Astrocyte (in vitro differentiated cells and primary cell): ENCODE data around the gene IFT88. TPM values are rescaled to one million over a fixed set of nuclear protein-coding genes. Genes with fewer than 3 reads are reported as not detected.

ENCODE experiments used
- DNase-seq: peaks from one replicate; pipeline ENCODE4 v3.0.0-alpha.2; 2010; ENCODE audit warnings: low read depth
- FAIRE-seq: peaks from 2 replicates; lab custom pipeline; 2011; peaks lifted over from hg19 to GRCh38; lab: Jason Lieb, UNC
- H2AFZ ChIP-seq: 2 replicates; pipeline ENCODE4 v1.6.0; 2012; ENCODE audit warnings: low read depth, low read length, inconsistent platforms
- H3K27ac ChIP-seq: 2 replicates; pipeline ENCODE4 v1.5.1; 2011; ENCODE audit warnings: low read depth, low read length, inconsistent platforms
- H3K27me3 ChIP-seq: 2 replicates; pipeline ENCODE4 v1.6.0; 2011; ENCODE audit warnings: low read length, inconsistent platforms; ENCODE audit not compliant: insufficient read depth
- H3K36me3 ChIP-seq: 2 replicates; pipeline ENCODE4 v1.5.1; 2011; ENCODE audit warnings: low read length, inconsistent platforms; ENCODE audit not compliant: insufficient read depth
- H3K4me1 ChIP-seq: 2 replicates; pipeline ENCODE4 v1.5.1; 2011; ENCODE audit warnings: low read length, inconsistent platforms; ENCODE audit not compliant: insufficient read depth
- H3K4me2 ChIP-seq: 2 replicates; pipeline ENCODE4 v1.6.0; 2012; ENCODE audit warnings: low read length, inconsistent platforms
- H3K4me3 ChIP-seq: 2 replicates; pipeline ENCODE4 v1.5.1; 2011; ENCODE audit warnings: low read depth, mild to moderate bottlenecking, low read length, inconsistent platforms; ENCODE audit not compliant: insufficient read depth
- H3K79me2 ChIP-seq: 2 replicates; pipeline ENCODE4 v1.6.0; 2012; ENCODE audit warnings: mild to moderate bottlenecking, low read length, inconsistent platforms; ENCODE audit not compliant: insufficient read depth
- H3K9ac ChIP-seq: 2 replicates; pipeline ENCODE4 v1.6.0; 2012; ENCODE audit warnings: mild to moderate bottlenecking, low read length, inconsistent platforms
- H3K9me3 ChIP-seq: 2 replicates; pipeline ENCODE4 v1.5.1; 2012; ENCODE audit warnings: low read depth, mild to moderate bottlenecking, low read length, inconsistent platforms; ENCODE audit not compliant: insufficient read depth
- H4K20me1 ChIP-seq: 2 replicates; pipeline ENCODE4 v1.6.0; 2012; ENCODE audit warnings: low read length, inconsistent platforms; ENCODE audit not compliant: insufficient read depth
- H3K27ac Mint-ChIP-seq: one replicate; pipeline ENCODE4 v1.8.0; 2021; ENCODE audit warnings: mild to moderate bottlenecking, mixed read lengths; ENCODE audit not compliant: unreplicated experiment
- H3K27me3 Mint-ChIP-seq: one replicate; pipeline ENCODE4 v1.8.0; 2021; ENCODE audit warnings: low read depth, mixed read lengths; ENCODE audit not compliant: unreplicated experiment
- H3K36me3 Mint-ChIP-seq: one replicate; pipeline ENCODE4 v1.8.0; 2021; ENCODE audit warnings: low read depth, mixed read lengths; ENCODE audit not compliant: unreplicated experiment
- H3K4me1 Mint-ChIP-seq: one replicate; pipeline ENCODE4 v1.8.0; 2021; ENCODE audit warnings: low read depth, mixed read lengths; ENCODE audit not compliant: unreplicated experiment
- H3K4me3 Mint-ChIP-seq: one replicate; pipeline ENCODE4 v1.8.0; 2021; ENCODE audit warnings: mild to moderate bottlenecking, moderate library complexity, mixed read lengths; ENCODE audit not compliant: unreplicated experiment
- H3K9me3 Mint-ChIP-seq: one replicate; pipeline ENCODE4 v1.8.0; 2021; ENCODE audit warnings: mild to moderate bottlenecking, mixed read lengths; ENCODE audit not compliant: unreplicated experiment
- EZH2 ChIP-seq: IDR thresholded peaks from 2 replicates; pipeline ENCODE4 v1.6.1; 2012; ENCODE audit warnings: mild to moderate bottlenecking, low read length, inconsistent platforms; ENCODE audit not compliant: insufficient read depth
- total RNA-seq: library from RNA; stranded (reverse); gene quantifications from 2 replicates; pipeline ENCODE4 v1.2.1, GENCODE V29; 2021
- TF ChIP-seq, protein P1 (sequence below): IDR thresholded peaks from 2 replicates; pipeline ENCODE4 v1.5.1; 2011; ENCODE audit warnings: low read depth, mild to moderate bottlenecking, inconsistent platforms, low read length, moderate library complexity; ENCODE audit not compliant: insufficient read depth

IFT88 gene
- total RNA-seq, 1 donor from 2014 or later, result 7.6 TPM

DNA sequence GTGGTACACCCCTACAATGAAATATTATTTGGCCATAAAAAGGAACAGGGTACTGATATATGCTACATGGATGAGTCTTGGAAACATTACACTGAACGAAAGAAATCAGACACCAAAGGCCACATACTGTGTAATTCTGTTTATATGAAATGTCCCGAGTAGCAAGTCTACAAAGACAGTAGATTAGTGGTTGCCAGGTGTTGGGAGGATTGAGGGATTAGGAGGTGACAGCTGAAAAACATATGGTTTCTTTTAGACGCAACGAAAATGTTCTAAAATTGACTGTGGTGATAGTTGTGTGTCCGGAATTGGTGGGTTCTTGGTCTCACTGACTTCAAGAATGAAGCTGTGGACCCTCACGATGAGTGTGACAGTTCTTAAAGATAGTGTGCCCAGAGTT lies 171.7 kb downstream of the IFT88 start:
- Mint-ChIP-seq H3K4me1 (no peaks in the 10 kb centered on the region), H3K4me3 (no peak overlapping the region), H3K36me3 (peaks cover 6% of the 10 kb centered on the region), H3K27ac (no peak overlapping the region), H3K27me3 (peaks cover 3% of the 10 kb centered on the region), H3K9me3 (peaks cover 8% of the 10 kb centered on the region)
- Histone ChIP-seq H3K4me3 (no peak overlapping the region), H3K36me3 (no peaks in the 10 kb centered on the region), H3K4me1 (no peaks in the 10 kb centered on the region), H4K20me1 (no peaks in the 10 kb centered on the region), H3K27me3 (no peaks in the 10 kb centered on the region), H3K9ac (no peak overlapping the region), H3K9me3 (no peaks in the 10 kb centered on the region), H3K79me2 (no peaks in the 10 kb centered on the region), H2AFZ (no peak overlapping the region), H3K4me2 (no peak overlapping the region), H3K27ac (no peak overlapping the region)
- TF ChIP-seq, protein P1, sequence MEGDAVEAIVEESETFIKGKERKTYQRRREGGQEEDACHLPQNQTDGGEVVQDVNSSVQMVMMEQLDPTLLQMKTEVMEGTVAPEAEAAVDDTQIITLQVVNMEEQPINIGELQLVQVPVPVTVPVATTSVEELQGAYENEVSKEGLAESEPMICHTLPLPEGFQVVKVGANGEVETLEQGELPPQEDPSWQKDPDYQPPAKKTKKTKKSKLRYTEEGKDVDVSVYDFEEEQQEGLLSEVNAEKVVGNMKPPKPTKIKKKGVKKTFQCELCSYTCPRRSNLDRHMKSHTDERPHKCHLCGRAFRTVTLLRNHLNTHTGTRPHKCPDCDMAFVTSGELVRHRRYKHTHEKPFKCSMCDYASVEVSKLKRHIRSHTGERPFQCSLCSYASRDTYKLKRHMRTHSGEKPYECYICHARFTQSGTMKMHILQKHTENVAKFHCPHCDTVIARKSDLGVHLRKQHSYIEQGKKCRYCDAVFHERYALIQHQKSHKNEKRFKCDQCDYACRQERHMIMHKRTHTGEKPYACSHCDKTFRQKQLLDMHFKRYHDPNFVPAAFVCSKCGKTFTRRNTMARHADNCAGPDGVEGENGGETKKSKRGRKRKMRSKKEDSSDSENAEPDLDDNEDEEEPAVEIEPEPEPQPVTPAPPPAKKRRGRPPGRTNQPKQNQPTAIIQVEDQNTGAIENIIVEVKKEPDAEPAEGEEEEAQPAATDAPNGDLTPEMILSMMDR, result no peak
- TF ChIP-seq EZH2, result no peak
- DNase-seq (no peak), FAIRE-seq (no peak)

DNA sequence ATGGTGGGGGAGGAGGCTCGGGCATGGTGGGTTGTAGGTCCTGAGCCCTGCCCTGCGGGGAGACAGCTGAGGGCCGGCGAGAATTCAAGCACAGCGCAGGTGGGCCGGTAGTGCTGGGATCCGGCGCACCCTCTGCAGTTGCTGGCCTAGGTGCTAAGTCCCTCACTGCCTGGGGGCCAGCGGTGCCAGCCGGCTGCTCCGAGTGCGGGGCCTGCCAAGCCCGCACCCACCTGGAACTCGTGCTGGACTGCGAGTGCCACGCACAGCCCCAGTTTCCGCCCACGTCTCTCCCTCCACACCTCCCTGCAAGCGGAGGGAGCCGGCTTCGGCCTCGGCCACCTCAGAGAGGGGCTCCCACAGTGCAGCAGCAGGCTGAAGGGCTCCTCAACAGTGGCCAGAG lies 173.1 kb downstream of the IFT88 start:
- Histone ChIP-seq H3K9me3 (no peaks in the 10 kb centered on the region), H3K4me1 (no peaks in the 10 kb centered on the region), H3K4me3 (no peak overlapping the region), H4K20me1 (no peaks in the 10 kb centered on the region), H3K4me2 (no peak overlapping the region), H2AFZ (no peak overlapping the region), H3K79me2 (no peaks in the 10 kb centered on the region), H3K27me3 (no peaks in the 10 kb centered on the region), H3K27ac (no peak overlapping the region), H3K36me3 (no peaks in the 10 kb centered on the region), H3K9ac (no peak overlapping the region)
- H3K4me3 Mint-ChIP-seq, result no peak overlapping the region
- H3K36me3 Mint-ChIP-seq, result peaks cover 8% of the 10 kb centered on the region
- H3K27ac Mint-ChIP-seq, result no peak overlapping the region
- TF ChIP-seq EZH2, result no peak
- peaks cover 11% of the 10 kb centered on the region for H3K9me3 Mint-ChIP-seq
- H3K27me3 Mint-ChIP-seq, result no peaks in the 10 kb centered on the region
- no peak for DNase-seq
- no peaks in the 10 kb centered on the region for H3K4me1 Mint-ChIP-seq
- no peak for FAIRE-seq

Other genes with a start within 250 kb of the IFT88 start
- 3.7 and 4.0 TPM in 2 replicates for gene CRYL1, start 41.3 kb upstream of the IFT88 start, total RNA-seq
- 1.6 and 1.9 TPM in 2 replicates for gene IL17D, start 136.5 kb downstream of the IFT88 start, total RNA-seq
- 6.7 and 7.1 TPM in 2 replicates for gene EEF1AKMT1, start 206.8 kb downstream of the IFT88 start, total RNA-seq